PFSK-1 (cell line): ENCODE measurements around the gene IGSF3.

Experiments
- FOXP2 ChIP-seq: optimal IDR thresholded peaks from 2 replicates; pipeline ENCODE3; 2011; ENCODE audit warnings: borderline replicate concordance, control low read depth, inconsistent platforms; ENCODE audit not compliant: insufficient read depth; ENCODE audit errors: extremely low read length, extremely low read depth
- SIN3A ChIP-seq: IDR thresholded peaks from 2 replicates; pipeline ENCODE4 v1.6.1; 2012; ENCODE audit warnings: mild to moderate bottlenecking, low read length, moderate library complexity, borderline replicate concordance; ENCODE audit not compliant: insufficient read depth

DNA sequence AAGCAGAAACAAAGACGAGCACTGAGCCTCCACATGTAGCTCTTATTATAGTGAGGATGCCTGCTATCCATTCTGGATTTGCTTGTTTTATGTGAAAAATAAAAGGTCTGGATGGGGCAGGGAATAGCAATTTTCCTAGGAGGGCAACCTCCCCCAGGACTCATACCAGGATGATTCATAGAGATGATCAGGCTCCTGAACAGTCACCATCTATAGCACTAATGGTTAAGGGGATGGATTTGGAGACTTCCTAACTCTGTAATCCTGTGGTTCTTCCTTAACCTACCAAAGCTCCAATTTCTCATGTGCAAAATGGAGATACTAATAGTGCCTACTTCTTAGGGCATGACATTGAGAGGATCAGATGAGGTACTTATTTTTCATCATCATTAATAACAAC is 62.2 kb downstream of the IGSF3 start:
- TF ChIP-seq FOXP2 (no peak), SIN3A (no peak)
